Measurements from ENCODE around the gene ERC2.

Gene ERC2

DNA sequence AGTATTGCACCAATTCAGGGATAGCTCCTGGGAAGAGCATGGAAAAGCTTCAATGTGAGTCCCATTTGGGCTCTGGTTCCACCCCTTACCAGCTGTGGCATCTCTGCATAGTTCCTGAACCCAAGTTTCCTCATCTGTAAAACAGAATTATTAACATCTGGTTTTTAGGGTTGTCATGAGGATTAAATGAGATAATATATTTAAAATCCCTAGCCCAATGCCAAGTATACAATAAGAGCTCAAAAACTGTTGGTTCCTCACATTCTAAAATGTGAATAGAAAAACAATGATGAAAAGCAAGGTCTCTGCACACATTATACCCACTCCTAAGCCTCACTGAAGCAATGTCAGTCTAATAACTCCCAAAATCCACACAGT is 743.9 kb downstream of the ERC2 start:
- no peak for DNase-seq

DNA sequence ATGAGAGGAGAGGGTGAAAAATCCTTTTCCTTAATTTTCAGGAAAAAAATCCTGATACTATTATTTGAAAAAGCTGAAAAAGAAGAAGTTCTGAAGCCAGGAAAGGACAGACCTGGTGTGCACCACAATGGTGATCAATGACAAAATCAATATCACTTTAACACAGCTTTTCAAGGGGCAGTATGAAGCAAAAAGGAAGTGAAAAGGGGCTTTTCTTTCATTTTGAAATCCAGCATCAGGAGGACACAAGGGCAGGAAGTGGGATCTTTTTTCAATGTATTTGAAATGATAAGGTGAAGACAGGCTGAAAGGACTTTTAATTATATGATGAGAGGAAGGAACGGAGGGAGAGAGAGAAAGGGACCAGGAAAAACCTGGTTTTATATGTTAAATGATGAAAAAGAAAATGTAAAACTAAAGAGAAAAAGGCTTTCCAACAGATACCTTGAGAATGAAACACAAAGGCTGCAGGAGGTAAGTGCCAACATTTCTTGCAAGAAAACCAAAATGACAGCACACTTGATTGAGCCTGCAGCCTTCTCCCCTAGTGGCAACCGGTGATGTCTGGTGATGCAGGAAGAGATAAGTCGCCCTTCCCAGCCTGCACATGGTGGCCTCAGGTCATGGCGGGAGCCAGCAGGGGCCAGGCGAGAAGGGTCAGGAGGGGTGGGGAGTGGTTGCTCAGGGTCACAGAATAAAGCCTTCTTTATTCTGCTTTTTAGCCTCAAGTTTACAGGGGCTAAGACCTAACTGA is 744.4 kb downstream of the ERC2 start:
- no peak for DNase-seq

DNA sequence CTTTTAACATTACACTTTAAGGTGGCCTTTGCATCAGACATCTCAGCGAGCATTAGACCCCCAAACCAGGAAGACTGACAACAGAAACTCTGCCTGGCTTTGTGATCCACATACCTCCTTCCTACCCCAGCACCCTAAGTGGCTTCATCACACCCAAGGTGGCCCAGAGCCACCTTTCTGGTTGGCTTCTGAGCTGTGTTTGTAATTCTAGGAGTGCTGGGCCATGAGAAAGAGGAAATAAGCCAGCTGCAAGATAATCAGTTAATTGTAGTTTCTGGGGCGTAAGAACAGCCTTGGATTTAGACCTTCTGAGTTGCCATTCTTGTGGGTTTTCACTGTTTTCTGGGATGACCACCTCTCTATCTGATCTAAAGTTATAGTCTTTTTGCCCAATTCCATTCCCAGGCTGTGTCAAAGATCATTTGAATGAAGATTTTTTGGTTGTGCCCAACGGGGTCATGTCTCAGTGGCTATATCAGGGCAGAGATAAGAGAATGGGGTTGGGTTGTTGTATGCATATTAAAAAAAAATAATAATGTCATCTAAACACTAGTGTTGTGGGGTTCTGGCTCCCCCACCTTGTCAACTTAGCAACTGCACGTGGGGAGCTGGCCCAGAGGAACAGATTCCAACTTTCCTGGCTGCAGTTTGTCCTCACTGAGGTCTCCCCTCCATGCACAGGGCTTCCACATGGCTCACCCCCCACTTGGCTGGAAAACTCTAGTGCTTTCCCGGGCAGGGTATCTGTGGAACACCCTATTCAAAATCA is 746.4 kb downstream of the ERC2 start:
- no peak for DNase-seq

DNA sequence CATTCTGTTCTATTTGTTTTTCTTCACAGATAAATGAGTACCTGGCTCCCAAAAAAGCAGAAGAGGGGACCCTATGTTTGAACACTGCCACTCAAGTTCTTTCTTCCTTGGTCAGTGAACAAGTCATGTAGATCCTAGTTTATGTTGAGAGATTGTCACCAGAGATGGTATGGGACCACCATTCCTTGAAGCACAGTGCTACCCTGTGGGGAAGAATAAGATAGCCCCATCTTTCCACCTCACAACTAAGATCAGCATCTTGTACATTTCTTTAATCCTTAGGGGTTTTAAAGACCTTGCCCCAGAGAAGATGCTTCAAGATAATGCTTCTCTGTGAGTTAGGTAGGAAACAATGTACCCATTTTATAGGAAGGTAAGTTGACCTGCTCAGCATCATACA is 747.7 kb downstream of the ERC2 start:
- DNase-seq = no peak

DNA sequence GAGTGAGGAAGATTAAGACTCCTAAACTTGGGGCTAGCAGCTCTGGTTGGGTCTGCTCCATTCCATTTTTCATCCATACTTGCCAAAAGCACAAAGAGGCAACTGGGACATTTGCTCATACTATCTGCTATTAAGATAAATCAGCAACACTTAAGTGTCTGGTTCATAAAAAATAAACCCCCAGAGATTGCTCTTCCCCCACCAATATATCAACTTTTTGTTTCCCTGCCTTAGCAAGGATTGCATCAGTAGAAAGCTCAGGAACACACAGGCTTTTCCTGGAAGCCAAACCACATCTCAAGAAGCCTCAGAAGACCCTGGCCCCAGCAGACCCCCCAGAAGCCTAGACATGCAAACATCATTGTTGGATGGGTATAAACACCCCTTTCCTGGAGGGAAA is 748.8 kb downstream of the ERC2 start:
- no peak for DNase-seq

DNA sequence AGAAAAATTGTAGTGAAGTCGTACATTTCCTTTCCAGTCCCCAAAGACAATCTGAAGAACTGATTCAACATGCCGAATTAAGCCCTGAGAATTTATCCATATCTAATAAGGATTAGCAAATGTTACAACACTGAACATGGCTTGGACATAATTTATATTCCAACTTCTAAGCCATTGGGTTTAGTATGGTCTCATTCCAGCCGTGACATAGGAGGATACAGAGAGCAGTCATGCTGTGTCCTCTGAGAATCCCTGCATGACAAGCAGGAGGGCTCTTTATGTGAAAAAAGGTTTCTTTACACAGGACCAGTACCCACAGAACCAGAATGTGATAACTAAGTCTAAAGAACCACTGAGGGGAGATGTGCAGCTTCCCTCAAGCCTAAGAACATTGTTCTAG is 749.3 kb downstream of the ERC2 start:
- no peak for DNase-seq

DNA sequence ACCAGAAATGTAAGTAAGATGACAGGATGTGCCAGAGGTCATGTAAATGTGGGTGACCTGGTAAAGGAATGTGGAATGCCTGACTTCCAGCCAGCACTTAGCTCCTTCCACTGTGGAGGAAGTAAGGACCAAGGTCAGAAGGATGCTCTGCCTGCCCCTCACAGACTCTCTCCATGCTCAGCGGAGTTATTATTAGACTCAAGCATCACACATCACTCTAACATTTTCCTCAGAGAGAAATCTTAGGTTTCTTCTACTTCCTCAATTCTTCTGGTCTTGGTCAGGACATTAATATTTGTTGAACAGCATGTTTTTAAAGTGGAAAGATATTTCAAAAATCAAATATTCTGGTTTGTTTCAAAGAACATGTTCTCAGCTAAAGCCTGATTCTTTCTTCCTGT is 749.7 kb downstream of the ERC2 start:
- no peak for DNase-seq

DNA sequence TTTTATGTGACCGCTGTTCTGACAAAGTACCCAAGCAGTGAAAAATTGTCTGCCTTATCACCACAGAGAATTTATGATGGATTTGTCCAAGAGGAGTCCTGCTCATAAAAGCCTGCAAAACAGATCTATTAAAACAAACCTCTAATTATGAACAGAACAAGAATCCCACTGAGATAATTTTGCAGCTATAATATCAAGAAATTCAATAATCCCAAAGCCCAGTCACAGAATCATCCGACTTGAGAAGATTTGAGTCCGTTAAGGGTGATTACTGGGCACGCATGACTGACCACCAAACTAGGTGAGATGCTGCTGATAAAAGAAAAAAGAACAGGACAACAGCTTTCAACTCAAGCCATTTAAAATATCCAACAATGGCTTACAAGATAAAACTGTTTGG is 750.2 kb downstream of the ERC2 start:
- DNase-seq = no peak

DNA sequence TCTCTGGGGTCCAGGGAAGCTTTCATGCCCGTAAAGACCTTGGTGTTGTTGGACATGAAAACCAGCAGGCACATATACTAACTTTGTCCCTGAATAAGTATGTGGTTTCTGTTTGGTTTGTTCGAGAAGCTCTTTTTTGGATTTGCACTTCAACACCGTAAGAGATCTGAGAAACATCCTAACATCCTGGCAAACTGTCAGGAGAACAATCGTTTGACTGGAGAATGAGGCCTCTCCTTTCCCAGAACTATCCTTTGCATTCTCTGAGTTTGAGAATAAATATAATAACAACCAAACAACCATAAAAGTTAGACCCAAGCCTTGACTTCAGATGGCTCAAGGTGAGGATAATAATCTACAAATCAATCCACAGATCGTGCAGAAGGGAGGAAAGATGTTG is 750.8 kb downstream of the ERC2 start:
- no peak for DNase-seq

DNA sequence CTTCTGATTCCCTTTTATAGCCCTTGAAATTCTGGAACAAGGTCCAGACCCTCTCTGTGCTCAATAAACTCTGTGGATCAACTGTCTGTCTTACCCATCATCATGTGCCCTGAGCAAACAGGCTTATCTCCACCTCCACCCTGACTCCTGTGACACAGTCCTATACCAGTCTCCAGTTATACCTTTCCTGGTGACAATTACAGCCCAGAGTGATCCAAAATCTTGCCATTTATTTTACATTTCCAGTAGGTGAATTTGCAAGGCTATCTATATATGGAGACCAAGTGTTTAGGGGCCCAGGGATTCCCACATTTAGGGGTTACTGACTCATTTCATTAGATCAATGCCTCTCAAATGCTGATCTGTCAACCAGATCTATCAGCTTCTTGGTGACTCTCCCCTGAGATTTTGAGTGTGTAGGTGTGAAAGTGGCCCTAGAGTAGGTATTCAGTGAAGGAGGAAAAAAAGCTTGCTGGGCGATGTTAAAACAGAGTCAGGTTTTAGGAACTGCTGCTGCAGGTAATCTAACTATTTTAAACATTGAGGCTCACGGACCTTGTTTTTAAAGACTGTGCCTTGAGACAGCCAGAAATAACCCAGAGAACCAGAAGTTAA is 751.5 kb downstream of the ERC2 start:
- DNase-seq = no peak

DNA sequence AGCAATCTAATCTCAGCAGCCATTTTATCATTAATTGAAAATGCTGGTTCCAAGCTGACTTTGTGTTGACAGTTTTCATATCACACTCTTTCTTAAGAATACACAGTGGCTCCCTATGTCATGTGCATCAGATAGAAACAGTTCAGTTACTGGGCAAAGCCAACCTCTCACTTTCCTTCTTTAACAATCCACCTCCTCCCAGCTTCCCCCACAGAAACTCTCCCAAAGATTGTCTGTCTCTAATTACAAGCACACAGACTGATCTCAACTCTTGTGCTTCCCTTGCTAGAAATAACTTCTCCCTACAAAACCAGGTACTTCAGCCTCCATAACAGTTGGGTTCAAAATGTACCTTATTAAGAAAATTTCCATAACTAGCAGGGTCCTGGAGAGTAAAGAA is 752.2 kb downstream of the ERC2 start:
- DNase-seq = no peak

DNA sequence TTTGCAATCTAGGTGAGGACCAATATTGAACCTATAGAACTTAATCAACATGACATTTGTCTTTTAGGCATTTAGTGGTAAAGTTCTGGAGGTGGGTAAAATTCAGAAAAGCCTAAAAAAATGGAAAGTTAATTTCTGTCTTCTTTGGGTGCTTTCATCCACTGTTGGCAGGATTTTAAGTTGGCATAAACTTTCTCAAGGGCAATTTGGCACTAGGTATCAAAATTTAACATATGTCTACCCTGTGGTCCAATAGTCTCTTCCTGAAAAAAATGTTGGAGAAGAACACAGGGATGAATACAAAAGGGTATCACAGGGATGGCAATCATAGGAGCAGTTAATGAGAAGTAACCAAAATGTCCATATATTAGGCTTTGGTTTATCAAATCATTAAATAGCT is 754.2 kb downstream of the ERC2 start:
- no peak for DNase-seq

DNA sequence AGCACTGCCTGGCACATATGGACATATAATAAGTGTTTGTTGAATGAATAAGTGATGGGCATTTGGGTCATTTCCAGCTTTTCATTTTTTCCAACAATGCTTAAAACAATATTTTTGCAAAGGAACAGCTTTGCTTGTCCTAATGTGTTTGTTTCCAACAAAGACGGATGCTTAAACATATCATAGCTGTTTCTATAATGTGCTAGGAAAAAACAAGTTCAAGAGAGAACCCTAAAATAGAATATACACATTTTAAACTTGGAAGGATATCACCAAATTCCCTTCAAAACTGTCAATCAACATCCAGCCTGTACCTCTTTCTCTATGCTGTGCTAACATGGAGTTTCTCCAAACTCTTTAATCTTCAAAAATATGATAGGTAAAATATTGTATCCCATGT is 756.6 kb downstream of the ERC2 start:
- DNase-seq = no peak

DNA sequence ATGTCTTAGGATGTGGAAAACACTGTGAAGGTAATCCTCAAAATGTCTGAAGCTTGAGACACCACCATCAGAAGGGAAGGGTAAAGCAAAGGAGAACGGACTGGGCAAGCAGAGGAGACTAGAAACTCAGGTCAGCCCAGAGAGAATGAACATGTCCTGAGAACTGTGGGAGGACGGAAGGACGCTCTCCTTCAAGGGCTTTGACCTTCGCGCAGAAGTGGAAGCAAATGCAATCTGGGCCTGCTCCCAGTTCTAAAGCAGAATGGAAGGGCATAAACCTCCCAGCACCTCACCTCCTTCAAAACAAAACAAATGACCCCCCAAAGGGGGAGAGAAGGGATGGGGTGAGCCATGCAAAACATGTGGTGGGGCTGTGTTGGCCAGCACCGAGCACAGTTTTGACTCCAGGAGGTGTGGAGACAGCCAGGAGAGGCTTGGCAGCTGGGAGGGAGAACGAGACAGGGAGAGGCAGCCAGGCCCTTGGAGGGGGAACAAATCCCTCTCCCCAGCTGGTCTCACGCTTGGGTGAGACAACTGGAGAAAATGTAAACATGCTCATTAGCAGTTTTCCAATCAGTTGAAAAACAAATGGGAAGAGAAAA is 758.8 kb downstream of the ERC2 start:
- no peak for DNase-seq

DNA sequence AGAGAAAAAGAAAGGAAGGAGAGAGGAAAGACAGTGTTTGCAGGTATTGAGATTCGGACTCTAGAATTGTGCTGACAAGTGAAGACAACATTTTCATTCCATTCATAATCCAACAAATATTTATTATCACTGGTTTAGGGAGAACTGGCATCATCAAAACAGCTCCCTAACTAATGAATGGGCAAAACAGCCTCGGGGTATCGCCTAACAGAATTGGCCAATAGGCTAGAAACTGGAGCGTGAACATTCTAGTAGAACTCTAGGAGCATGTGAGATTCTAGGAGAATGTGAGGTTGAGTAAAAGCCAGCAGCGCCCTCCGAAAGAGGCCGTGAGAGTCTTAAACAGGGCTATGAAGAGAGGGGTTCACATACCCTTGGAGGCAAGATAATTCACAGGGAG is 759.3 kb downstream of the ERC2 start:
- DNase-seq = no peak

DNA sequence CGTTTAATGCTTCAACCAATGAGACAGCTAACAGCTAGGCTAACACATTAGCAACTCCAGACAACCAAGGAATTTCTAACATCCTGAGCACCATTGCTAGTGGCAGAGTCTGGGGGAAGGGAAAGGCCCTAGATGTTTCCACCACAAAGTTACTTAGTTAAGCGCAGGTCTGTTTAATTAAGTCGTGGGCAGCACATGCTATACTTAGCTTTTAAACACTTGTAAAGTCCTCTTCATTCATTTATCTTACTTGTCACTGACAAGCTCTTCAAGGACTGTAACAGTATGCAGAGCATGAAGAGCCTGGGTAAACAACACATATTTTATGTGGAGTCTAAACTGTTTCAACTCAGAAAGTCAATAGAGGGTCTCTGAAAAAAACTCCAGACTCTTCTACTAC is 760.0 kb downstream of the ERC2 start:
- DNase-seq = no peak

DNA sequence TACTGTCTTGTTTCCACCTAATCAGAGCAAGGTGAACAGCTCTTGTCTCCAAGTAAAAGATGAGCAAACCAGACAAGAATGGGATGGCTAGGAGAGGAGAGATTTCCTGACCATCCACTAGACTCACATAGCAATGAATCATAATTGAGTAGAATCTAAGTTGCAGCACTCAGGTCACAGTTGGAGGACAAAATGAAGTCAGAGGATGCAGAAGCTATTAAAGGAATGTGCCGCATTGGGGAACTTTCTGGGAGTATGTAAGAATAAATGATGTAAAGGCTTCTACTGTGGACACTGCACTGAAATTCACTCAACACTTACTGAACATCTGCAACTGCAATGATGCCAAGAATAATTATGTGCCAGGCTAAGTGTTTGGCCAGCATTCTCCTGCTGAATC is 763.7 kb downstream of the ERC2 start:
- DNase-seq = no peak

DNA sequence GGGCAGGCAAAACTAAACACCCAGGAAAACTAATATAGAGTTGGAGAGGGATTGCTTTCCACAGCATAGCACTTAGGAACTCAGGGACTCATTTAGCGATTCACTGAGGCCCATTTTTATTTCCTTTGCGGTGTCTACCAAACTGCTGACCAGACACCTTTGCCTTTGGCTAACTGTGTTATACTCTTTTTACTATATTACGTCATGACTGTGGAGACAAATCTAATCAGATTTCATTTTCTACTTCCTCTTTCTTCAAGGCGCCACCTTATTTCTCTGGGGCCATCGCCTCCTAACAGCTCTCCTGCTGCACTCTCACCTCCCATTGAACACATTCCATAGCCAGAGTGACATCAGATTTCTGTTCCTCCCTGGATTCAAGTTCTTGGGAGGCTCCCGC is 765.4 kb downstream of the ERC2 start:
- DNase-seq = no peak

DNA sequence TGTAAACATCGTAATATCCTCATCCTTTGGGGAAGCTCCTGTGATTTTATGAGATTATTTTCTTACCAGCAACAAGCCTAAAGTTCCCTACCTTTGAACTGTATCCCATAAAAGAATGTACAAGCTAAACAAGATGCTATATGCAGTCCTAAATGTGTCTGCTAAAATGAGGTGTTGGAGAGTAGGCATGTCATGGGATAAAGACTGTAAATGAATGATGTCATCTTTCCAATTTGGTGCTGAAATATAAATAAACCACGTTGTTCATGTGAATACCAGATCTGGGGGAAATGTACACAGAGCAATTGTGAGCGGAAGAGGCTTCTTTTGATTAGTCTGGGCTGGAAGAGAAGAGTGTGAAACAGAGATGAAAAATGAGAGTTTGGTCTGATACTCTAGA is 766.3 kb downstream of the ERC2 start:
- no peak for DNase-seq

DNA sequence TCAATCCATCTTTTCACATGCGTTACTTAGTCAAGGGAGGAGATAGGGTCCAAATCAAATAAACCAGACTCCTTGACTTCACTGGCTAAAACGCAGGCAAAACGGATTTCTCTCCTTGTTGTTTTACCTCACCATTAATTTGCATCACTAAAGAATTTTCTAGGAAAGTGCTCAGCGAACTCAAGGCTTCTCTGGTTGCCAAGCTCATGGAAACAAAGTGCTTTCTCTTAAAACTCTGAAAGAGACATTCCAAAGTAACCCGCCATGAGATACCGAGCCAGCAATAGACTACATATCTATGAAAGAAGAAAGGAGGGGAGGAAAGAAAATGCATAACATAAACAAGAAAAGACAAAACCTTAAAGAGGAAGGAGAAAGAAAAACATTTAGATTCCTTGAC is 769.4 kb downstream of the ERC2 start:
- DNase-seq = no peak

DNA sequence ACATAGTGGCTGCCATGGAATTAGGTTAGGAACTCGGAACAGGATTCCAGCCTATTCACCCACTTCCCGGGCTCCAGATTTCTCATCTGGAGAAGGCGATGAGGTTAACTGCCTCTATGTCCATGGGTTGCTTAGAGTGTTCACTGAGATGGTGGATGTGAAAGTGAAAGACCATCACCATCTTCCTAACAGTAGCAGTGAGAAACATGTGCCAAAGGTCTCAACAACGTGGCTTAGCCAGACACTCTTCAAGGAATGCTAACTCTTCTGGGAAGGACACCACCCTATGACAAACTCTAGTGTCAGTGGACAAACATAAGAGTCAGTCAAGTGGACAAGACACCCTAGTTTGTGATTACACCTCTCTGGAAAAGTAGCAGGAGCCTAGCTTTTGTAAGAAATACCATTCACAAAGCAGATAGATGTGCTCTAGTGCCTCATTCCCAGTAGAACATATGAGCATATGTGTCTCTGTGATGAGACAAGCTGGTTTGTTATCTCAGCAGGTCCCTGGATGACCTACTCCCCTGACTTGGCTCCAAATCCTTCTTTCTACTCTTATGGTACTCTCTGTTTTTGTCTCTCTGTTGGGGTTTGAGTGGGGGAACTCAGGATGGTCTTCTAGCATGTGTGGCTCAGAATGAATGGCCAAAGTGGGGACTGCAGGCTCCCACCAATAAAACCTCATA is 770.9 kb downstream of the ERC2 start:
- DNase-seq = no peak

DNA sequence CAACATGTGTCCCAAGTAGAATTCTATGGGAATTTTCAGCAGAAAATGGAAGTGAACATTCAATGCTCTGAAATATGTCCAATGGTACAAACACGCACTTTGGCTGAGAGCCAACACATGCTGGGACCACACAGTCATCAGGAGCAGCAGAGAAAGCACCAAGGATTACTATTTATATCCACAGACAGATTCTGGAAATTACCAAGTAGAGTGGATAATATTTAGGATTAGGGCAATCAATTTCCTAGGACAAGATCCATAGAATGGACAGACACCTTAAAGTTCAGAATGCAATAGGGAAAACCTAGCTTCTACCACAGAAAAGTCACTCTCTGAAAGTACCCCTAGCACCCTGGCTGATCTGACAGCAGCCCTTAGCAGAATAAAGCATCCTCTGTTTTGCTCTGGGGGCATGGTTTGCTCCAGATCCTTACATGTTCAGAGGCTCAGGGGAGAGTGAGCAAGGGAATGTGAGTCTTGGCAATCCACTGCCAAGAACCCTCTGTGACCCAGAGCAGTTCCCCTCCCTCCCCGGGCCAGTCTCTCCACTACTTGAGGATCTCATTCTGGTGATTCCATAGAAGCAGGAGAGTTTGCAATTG is 775.2 kb downstream of the ERC2 start:
- no peak for DNase-seq
